HG02884 (cell line): ENCODE data around the gene PLPPR3.

Experiments
- ATAC-seq: cut with Tn5 transposase; IDR thresholded peaks from one replicate; pipeline ENCODE4 v1.9.1; 2021; ENCODE audit warnings: mild to moderate bottlenecking, moderate library complexity; ENCODE audit not compliant: unreplicated experiment

PLPPR3 gene

GRCh38 chr19:821825-822503 lies at the start of gene PLPPR3:
Gene PLPPR3 (minus strand): TSS chr19:821955. CDS start chr19:821559, 396 bp downstream.
- ATAC-seq = no peak

- no peak for ATAC-seq
Observed at GRCh38 chr19:870963-871401, 49.2 kb upstream of the PLPPR3 start.

GRCh38 chr19:870314-870713 lies 48.6 kb upstream of the PLPPR3 start:
- ATAC-seq = no peak

- ATAC-seq = no peak
Observed at GRCh38 chr19:869245-870177, 47.8 kb upstream of the PLPPR3 start.

GRCh38 chr19:868458-869244 lies 46.9 kb upstream of the PLPPR3 start:
- ATAC-seq = no peak

- ATAC-seq = no peak
Observed at GRCh38 chr19:867855-868457, 46.2 kb upstream of the PLPPR3 start.

GRCh38 chr19:867301-867793 lies 45.6 kb upstream of the PLPPR3 start:
- ATAC-seq = no peak

- no peak for ATAC-seq
Observed at GRCh38 chr19:866769-867300, 45.1 kb upstream of the PLPPR3 start.

GRCh38 chr19:863315-863620 lies 41.5 kb upstream of the PLPPR3 start:
- no peak for ATAC-seq

- ATAC-seq = no peak
Observed at GRCh38 chr19:862581-863314, 41.0 kb upstream of the PLPPR3 start.

- no peak for ATAC-seq
Observed at GRCh38 chr19:861756-862580, 40.2 kb upstream of the PLPPR3 start.

GRCh38 chr19:861141-861755 lies 39.5 kb upstream of the PLPPR3 start:
- no peak for ATAC-seq

GRCh38 chr19:858868-859843 lies 37.4 kb upstream of the PLPPR3 start, which contains the start of gene CFD:
Gene CFD (plus strand): TSS chr19:859664. CDS start chr19:859690, 26 bp downstream.
- ATAC-seq = no peak

GRCh38 chr19:858284-858683 lies 36.5 kb upstream of the PLPPR3 start:
- ATAC-seq = no peak

- ATAC-seq = no peak
Observed at GRCh38 chr19:855566-856120, 33.9 kb upstream of the PLPPR3 start.

- no peak for ATAC-seq
Observed at GRCh38 chr19:855142-855541, 33.4 kb upstream of the PLPPR3 start.

- no peak for ATAC-seq
Observed at GRCh38 chr19:854549-854948, 32.8 kb upstream of the PLPPR3 start.
